ENCODE measurements around the gene HIF1AN.

HIF1AN gene

GRCh38 chr10:100522107-100522801 lies 13.5 kb upstream of the HIF1AN start:
- no peak for DNase-seq

- DNase-seq, result no peak
Measured at GRCh38 chr10:100522945-100523344, 12.8 kb upstream of the HIF1AN start.

GRCh38 chr10:100524206-100524605 lies 11.5 kb upstream of the HIF1AN start:
- DNase-seq, result no peak

GRCh38 chr10:100524638-100525037 lies 11.1 kb upstream of the HIF1AN start:
- DNase-seq, result no peak

- no peak for DNase-seq
Measured at GRCh38 chr10:100528123-100528886, 7.4 kb upstream of the HIF1AN start.

- no peak for DNase-seq
Measured at GRCh38 chr10:100528921-100529474, 6.7 kb upstream of the HIF1AN start.

GRCh38 chr10:100529475-100530298 lies 6.1 kb upstream of the HIF1AN start, which contains the start of gene NDUFB8:
Gene NDUFB8, minus strand, starts transcription at chr10:100529871. Its CDS starts 20 bp downstream, at chr10:100529851.
- peak; percentile 85 for DNase-seq

GRCh38 chr10:100531761-100532160 lies 4.0 kb upstream of the HIF1AN start:
- no peak for DNase-seq

- no peak for DNase-seq
Measured at GRCh38 chr10:100534726-100535125, 1.0 kb upstream of the HIF1AN start.

GRCh38 chr10:100535338-100535714 lies 417 bp upstream of the HIF1AN start:
- no peak for DNase-seq

GRCh38 chr10:100537475-100537874 lies 1.7 kb downstream of the HIF1AN start:
- DNase-seq, result no peak

GRCh38 chr10:100544950-100545349 lies 9.2 kb downstream of the HIF1AN start:
- DNase-seq, result no peak

GRCh38 chr10:100551196-100551595 lies 15.5 kb downstream of the HIF1AN start:
- no peak for DNase-seq

- no peak for DNase-seq
Measured at GRCh38 chr10:100551738-100552137, 16.0 kb downstream of the HIF1AN start.

- DNase-seq, result no peak
Measured at GRCh38 chr10:100553929-100554328, 18.2 kb downstream of the HIF1AN start.

GRCh38 chr10:100554902-100555301 lies 19.2 kb downstream of the HIF1AN start:
- no peak for DNase-seq

- no peak for DNase-seq
Measured at GRCh38 chr10:100560248-100560647, 24.5 kb downstream of the HIF1AN start.

GRCh38 chr10:100561005-100561404 lies 25.3 kb downstream of the HIF1AN start:
- no peak for DNase-seq

- DNase-seq, result peak; percentile 80
Measured at GRCh38 chr10:100562008-100562672, 26.4 kb downstream of the HIF1AN start.

GRCh38 chr10:100565206-100565985 lies 29.7 kb downstream of the HIF1AN start:
- no peak for DNase-seq

- no peak for DNase-seq
Measured at GRCh38 chr10:100566561-100566960, 30.8 kb downstream of the HIF1AN start.

GRCh38 chr10:100567249-100567648 lies 31.5 kb downstream of the HIF1AN start:
- DNase-seq, result no peak

Measured in stimulated activated CD4-positive, alpha-beta T cell treated with anti-CD3 and anti-CD28 coated beads, Interleukin-4, amount 100 ng/mL, for 1 hour (primary cell).